Measurements from ENCODE around the gene KCNIP4.

KCNIP4 gene

GRCh38 chr4:21117541-21118180 lies 830.9 kb downstream of the KCNIP4 start:
- in situ Hi-C loops (cut with HindIII; ENCODE audit: low sequenced_read_pairs) = no loop called here

GRCh38 chr4:21113496-21114223 lies 834.9 kb downstream of the KCNIP4 start:
- in situ Hi-C loops (cut with HindIII; ENCODE audit: low sequenced_read_pairs) = no loop called here

GRCh38 chr4:21102667-21103066 lies 845.9 kb downstream of the KCNIP4 start:
- in situ Hi-C loops (cut with HindIII; ENCODE audit: low sequenced_read_pairs) = no loop called here

GRCh38 chr4:21097865-21098264 lies 850.7 kb downstream of the KCNIP4 start:
- in situ Hi-C loops (cut with HindIII; ENCODE audit: low sequenced_read_pairs) = no loop called here

GRCh38 chr4:21097026-21097425 lies 851.5 kb downstream of the KCNIP4 start:
- in situ Hi-C loops (cut with HindIII; ENCODE audit: low sequenced_read_pairs) = no loop called here

GRCh38 chr4:21092531-21092930 lies 856.0 kb downstream of the KCNIP4 start:
- in situ Hi-C loops (cut with HindIII; ENCODE audit: low sequenced_read_pairs) = no loop called here

- in situ Hi-C loops (cut with HindIII; ENCODE audit: low sequenced_read_pairs) = no loop called here
Measured at GRCh38 chr4:21090094-21090666, 858.4 kb downstream of the KCNIP4 start.

- in situ Hi-C loops (cut with HindIII; ENCODE audit: low sequenced_read_pairs) = no loop called here
Measured at GRCh38 chr4:21083413-21083812, 865.2 kb downstream of the KCNIP4 start.

- in situ Hi-C loops (cut with HindIII; ENCODE audit: low sequenced_read_pairs) = no loop called here
Measured at GRCh38 chr4:21077967-21078366, 870.6 kb downstream of the KCNIP4 start.

GRCh38 chr4:21067351-21067750 lies 881.2 kb downstream of the KCNIP4 start:
- in situ Hi-C loops (cut with HindIII; ENCODE audit: low sequenced_read_pairs) = no loop called here

- in situ Hi-C loops (cut with HindIII; ENCODE audit: low sequenced_read_pairs) = no loop called here
Measured at GRCh38 chr4:21061902-21062301, 886.7 kb downstream of the KCNIP4 start.

- in situ Hi-C loops (cut with HindIII; ENCODE audit: low sequenced_read_pairs) = no loop called here
Measured at GRCh38 chr4:21046141-21046540, 902.4 kb downstream of the KCNIP4 start.

- in situ Hi-C loops (cut with HindIII; ENCODE audit: low sequenced_read_pairs) = no loop called here
Measured at GRCh38 chr4:21045119-21045518, 903.5 kb downstream of the KCNIP4 start.

- in situ Hi-C loops (cut with HindIII; ENCODE audit: low sequenced_read_pairs) = no loop called here
Measured at GRCh38 chr4:21041708-21042107, 906.9 kb downstream of the KCNIP4 start.

- in situ Hi-C loops (cut with HindIII; ENCODE audit: low sequenced_read_pairs) = no loop called here
Measured at GRCh38 chr4:21034728-21035127, 913.8 kb downstream of the KCNIP4 start.

GRCh38 chr4:21032089-21032645 lies 916.4 kb downstream of the KCNIP4 start:
- in situ Hi-C loops (cut with HindIII; ENCODE audit: low sequenced_read_pairs) = no loop called here

GRCh38 chr4:21018817-21019216 lies 929.8 kb downstream of the KCNIP4 start:
- in situ Hi-C loops (cut with HindIII; ENCODE audit: low sequenced_read_pairs) = no loop called here

- in situ Hi-C loops (cut with HindIII; ENCODE audit: low sequenced_read_pairs) = no loop called here
Measured at GRCh38 chr4:21013501-21013900, 935.1 kb downstream of the KCNIP4 start.

- in situ Hi-C loops (cut with HindIII; ENCODE audit: low sequenced_read_pairs) = no loop called here
Measured at GRCh38 chr4:21012851-21013331, 935.7 kb downstream of the KCNIP4 start.

GRCh38 chr4:21011106-21011505 lies 937.5 kb downstream of the KCNIP4 start:
- in situ Hi-C loops (cut with HindIII; ENCODE audit: low sequenced_read_pairs) = no loop called here

GRCh38 chr4:21009956-21010355 lies 938.6 kb downstream of the KCNIP4 start:
- in situ Hi-C loops (cut with HindIII; ENCODE audit: low sequenced_read_pairs) = no loop called here

- in situ Hi-C loops (cut with HindIII; ENCODE audit: low sequenced_read_pairs) = no loop called here
Measured at GRCh38 chr4:21005647-21006046, 942.9 kb downstream of the KCNIP4 start.

Measured in DLD1 (cell line).